ENCODE data around the gene JHY. TPM values are rescaled to one million over a fixed set of nuclear protein-coding genes. Genes with fewer than 3 reads are reported as not detected.

The JHY gene
- total RNA-seq, 4 donors from 2014 or later = 10.8 to 22.5 (median 12.8) TPM

DNA sequence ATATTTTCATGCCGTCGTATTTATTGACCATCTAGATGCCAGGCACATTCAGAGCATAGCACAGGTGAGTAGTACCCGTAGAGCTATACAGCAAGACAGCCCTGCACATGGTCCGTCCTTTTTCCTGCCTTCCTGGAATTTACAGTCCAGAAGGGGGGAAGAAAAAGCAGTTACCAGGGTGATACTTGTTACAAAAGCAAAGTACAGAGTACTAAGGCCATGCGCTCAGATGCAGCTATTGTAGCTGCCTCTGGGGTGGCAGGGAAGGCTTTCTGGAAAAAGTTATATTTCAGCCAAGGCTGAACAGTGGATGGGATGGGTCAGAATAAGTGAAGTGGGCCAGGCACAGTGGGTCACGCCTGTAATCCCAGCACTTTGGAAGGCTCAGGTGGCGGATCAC is 36.2 kb downstream of the JHY start:
- TF ChIP-seq, protein P1, sequence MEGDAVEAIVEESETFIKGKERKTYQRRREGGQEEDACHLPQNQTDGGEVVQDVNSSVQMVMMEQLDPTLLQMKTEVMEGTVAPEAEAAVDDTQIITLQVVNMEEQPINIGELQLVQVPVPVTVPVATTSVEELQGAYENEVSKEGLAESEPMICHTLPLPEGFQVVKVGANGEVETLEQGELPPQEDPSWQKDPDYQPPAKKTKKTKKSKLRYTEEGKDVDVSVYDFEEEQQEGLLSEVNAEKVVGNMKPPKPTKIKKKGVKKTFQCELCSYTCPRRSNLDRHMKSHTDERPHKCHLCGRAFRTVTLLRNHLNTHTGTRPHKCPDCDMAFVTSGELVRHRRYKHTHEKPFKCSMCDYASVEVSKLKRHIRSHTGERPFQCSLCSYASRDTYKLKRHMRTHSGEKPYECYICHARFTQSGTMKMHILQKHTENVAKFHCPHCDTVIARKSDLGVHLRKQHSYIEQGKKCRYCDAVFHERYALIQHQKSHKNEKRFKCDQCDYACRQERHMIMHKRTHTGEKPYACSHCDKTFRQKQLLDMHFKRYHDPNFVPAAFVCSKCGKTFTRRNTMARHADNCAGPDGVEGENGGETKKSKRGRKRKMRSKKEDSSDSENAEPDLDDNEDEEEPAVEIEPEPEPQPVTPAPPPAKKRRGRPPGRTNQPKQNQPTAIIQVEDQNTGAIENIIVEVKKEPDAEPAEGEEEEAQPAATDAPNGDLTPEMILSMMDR (IDR thresholded peaks at IDR 0.05; ENCODE audit: low read depth) = no peak

GRCh38 chr11:122920579-122920978 is 38.0 kb downstream of the JHY start:
- TF ChIP-seq, protein P1 (IDR thresholded peaks at IDR 0.05; ENCODE audit: low read depth) = no peak

GRCh38 chr11:122922893-122923292 is 40.3 kb downstream of the JHY start:
- TF ChIP-seq, protein P1 (IDR thresholded peaks at IDR 0.05; ENCODE audit: low read depth) = no peak

DNA sequence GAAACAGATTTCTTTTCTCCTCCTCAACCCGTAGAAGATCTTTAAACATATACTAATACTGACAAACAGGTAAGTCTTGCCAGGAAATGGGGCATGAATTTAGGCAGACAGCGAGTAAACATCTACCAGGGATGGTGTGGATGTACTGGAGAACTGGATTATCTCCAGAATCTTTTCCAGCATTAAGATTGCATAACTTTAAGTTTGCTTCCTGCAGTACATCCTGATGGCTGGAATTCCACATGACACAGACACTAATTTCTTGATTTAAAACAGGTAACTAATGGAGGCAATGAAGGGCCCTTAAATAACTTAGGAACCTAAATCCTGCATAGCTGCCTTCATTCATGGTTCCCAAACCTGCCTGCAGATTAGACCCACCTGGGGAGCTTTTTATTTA is 40.7 kb downstream of the JHY start:
- TF ChIP-seq, protein P1 (IDR thresholded peaks at IDR 0.05; ENCODE audit: low read depth) = no peak

GRCh38 chr11:122931510-122931909 is 49.0 kb downstream of the JHY start:
- TF ChIP-seq, protein P1 (IDR thresholded peaks at IDR 0.05; ENCODE audit: low read depth) = no peak

- TF ChIP-seq, protein P1 (IDR thresholded peaks at IDR 0.05; ENCODE audit: low read depth) = no peak
Observed at GRCh38 chr11:122933416-122933815, 50.9 kb downstream of the JHY start.

GRCh38 chr11:122937983-122938382 is 55.4 kb downstream of the JHY start:
- TF ChIP-seq, protein P1 (IDR thresholded peaks at IDR 0.05; ENCODE audit: low read depth) = no peak

Measured in subcutaneous adipose tissue (tissue), 4 donors.